ENCODE measurements around the gene KLK12. TPM values are rescaled to one million over a fixed set of nuclear protein-coding genes. Genes with fewer than 3 reads are reported as not detected.

Gene KLK12
- total and polyA plus RNA-seq, 2 of the 13 experiments (the other 11 are each of a cell fraction or from before 2014, with no cell fraction given): not detected

- no peak for FAIRE-seq
- no peak overlapping the region for H3K4me2 ChIP-seq (ENCODE audit: low read depth, low read length)
- ChIA-PET CTCF (ENCODE audit: low intra/inter-chr PET ratio, low total read pairs) (no interaction called here), POLR2A (no interaction called here)
- H4K20me1 ChIP-seq (ENCODE audit: insufficient read depth, low read length): no peaks in the 10 kb centered on the region
- no peak overlapping the region for H3K9ac ChIP-seq (ENCODE audit: insufficient read depth, low read depth, low read length)
- H3K27ac ChIP-seq (ENCODE audit: extremely low read length, insufficient read depth, low read length): no peak overlapping the region
- H3K4me3 ChIP-seq (replicated peaks in 1 of 3; ENCODE audit: insufficient read depth in 1 of 3, low read depth in 2 of 3, low read length in 3 of 3): no peak overlapping the region
- H3K9me3 ChIP-seq (ENCODE audit: low read length): peaks cover 11% of the 10 kb centered on the region; the same call in 1 of the 2 replicates
- no peaks in the 10 kb centered on the region for H3K36me3 ChIP-seq (replicated peaks in 1 of 2; ENCODE audit: control insufficient read depth in 1 of 2, insufficient read depth in 2 of 2, low read length in 2 of 2)
- ATAC-seq: no peak
- no peaks in the 10 kb centered on the region for H3K79me2 ChIP-seq (ENCODE audit: insufficient read depth, low read length)
- peaks cover 0 to 3% of the 10 kb centered on the region in 2 experiments; a peak in 2 of 5 replicates for H3K27me3 ChIP-seq (ENCODE audit: control insufficient read depth in 1 of 2, insufficient read depth in 2 of 2, low read length in 2 of 2)
- H2AFZ ChIP-seq (ENCODE audit: low read length): no peak overlapping the region
- DNase-seq (ENCODE audit: low spot score): no peak
- in situ Hi-C loops (cut with HindIII; ENCODE audit: extremely low pct_ligation_motif_present, low pct_unique_long_range_greater_than_20kb) (no loop called here), intact Hi-C loops (cut with micrococcal nuclease; ENCODE audit: unreplicated experiment) (no loop called here)
- no peaks in the 10 kb centered on the region for H3K4me1 ChIP-seq (ENCODE audit: insufficient read depth, low read length)
- 19% methylated on average over 3 of the region's 5 CpGs for WGBS (ENCODE audit: low lambda C conversion rate)
- no TSS peak for BruUV-seq (replicated peaks)
- TF ChIP-seq MEIS1 (CRISPR knock-in tag; IDR thresholded peaks at IDR 0.05; ENCODE audit: borderline replicate concordance) (no peak), FIP1L1 (IDR thresholded peaks at IDR 0.05; ENCODE audit: borderline replicate concordance, insufficient read depth, low read depth, low read length) (no peak), RNF219 (CRISPR knock-in tag; IDR thresholded peaks at IDR 0.05) (no peak), ZNF496 (CRISPR knock-in tag; IDR thresholded peaks at IDR 0.05; ENCODE audit: insufficient replicate concordance) (no peak), MTA3 (CRISPR knock-in tag; IDR thresholded peaks at IDR 0.05) (no peak), ZNF281 (CRISPR knock-in tag; IDR thresholded peaks at IDR 0.05; ENCODE audit: borderline replicate concordance) (no peak), REPIN1 (CRISPR knock-in tag; IDR thresholded peaks at IDR 0.05; ENCODE audit: borderline replicate concordance, low read depth) (no peak), KLF15 (CRISPR knock-in tag; IDR thresholded peaks at IDR 0.05; ENCODE audit: borderline replicate concordance) (no peak), CREM (IDR thresholded peaks at IDR 0.05) (no peak), CREM (CRISPR knock-in tag; IDR thresholded peaks at IDR 0.05) (no peak)
Observed at GRCh38 chr19:51070334-51071094, 35.7 kb upstream of the KLK12 start.

All from HepG2 (cell line).